Measurements from ENCODE around the gene RGS9. TPM values are rescaled to one million over a fixed set of nuclear protein-coding genes. Genes with fewer than 3 reads are reported as not detected.
A peak's percentile ranks its signal among the peaks of the same experiment; 100 is the strongest.

Gene RGS9
- total RNA-seq, 1 donor from 2014 or later = 3.1 TPM

- Histone ChIP-seq H3K27me3 (ENCODE audit: control insufficient read depth in 3 of 3, insufficient read depth in 3 of 3, low read length in 3 of 3) (peaks cover 0 to 6% (median 0%) of the 10 kb centered on the region in 3 donors), H3K27ac (ENCODE audit: low read depth, low read length) (peak overlapping the region; percentile 65), H3K9ac (ENCODE audit: low read depth in 1 of 3, low read length in 3 of 3) (peak overlapping the region; percentile 73 to 93 (median 79)), H3K4me1 (ENCODE audit: control insufficient read depth in 3 of 3, insufficient read depth in 3 of 3, low read length in 3 of 3) (peaks cover 0 to 11% (median 8%) of the 10 kb centered on the region in 3 donors), H3K36me3 (ENCODE audit: control insufficient read depth in 3 of 3, insufficient read depth in 3 of 3, low read length in 3 of 3) (no peaks in the 10 kb centered on the region), H3K9me3 (ENCODE audit: control insufficient read depth in 3 of 3, low read length in 3 of 3) (no peaks in the 10 kb centered on the region), H3K4me3 (ENCODE audit: low read length in 3 of 3) (peak overlapping the region; percentile 62 to 83 (median 81))
Measured at GRCh38 chr17:65123757-65124675, 13.2 kb upstream of the RGS9 start.

- no peaks in the 10 kb centered on the region for H3K4me1 ChIP-seq (ENCODE audit: control insufficient read depth in 3 of 3, insufficient read depth in 3 of 3, low read length in 3 of 3)
- peaks cover 0 to 13% (median 4%) of the 10 kb centered on the region in 3 donors for H3K27me3 ChIP-seq (ENCODE audit: control insufficient read depth in 3 of 3, insufficient read depth in 3 of 3, low read length in 3 of 3)
- H3K36me3 ChIP-seq (ENCODE audit: control insufficient read depth in 3 of 3, insufficient read depth in 3 of 3, low read length in 3 of 3) = no peaks in the 10 kb centered on the region
- no peak overlapping the region for H3K4me3 ChIP-seq (ENCODE audit: low read length in 3 of 3)
- H3K9ac ChIP-seq (ENCODE audit: low read depth in 1 of 3, low read length in 3 of 3) = no peak overlapping the region
- H3K27ac ChIP-seq (ENCODE audit: low read depth, low read length) = no peak overlapping the region
- H3K9me3 ChIP-seq (ENCODE audit: control insufficient read depth in 3 of 3, low read length in 3 of 3) = no peaks in the 10 kb centered on the region
Measured at GRCh38 chr17:65130832-65131231, 6.3 kb upstream of the RGS9 start.

GRCh38 chr17:65131240-65131639 is 5.9 kb upstream of the RGS9 start:
- Histone ChIP-seq H3K4me3 (ENCODE audit: low read length in 3 of 3) (no peak overlapping the region), H3K9me3 (ENCODE audit: control insufficient read depth in 3 of 3, low read length in 3 of 3) (no peaks in the 10 kb centered on the region), H3K36me3 (ENCODE audit: control insufficient read depth in 3 of 3, insufficient read depth in 3 of 3, low read length in 3 of 3) (no peaks in the 10 kb centered on the region), H3K4me1 (ENCODE audit: control insufficient read depth in 3 of 3, insufficient read depth in 3 of 3, low read length in 3 of 3) (no peaks in the 10 kb centered on the region), H3K9ac (ENCODE audit: low read depth in 1 of 3, low read length in 3 of 3) (no peak overlapping the region), H3K27me3 (ENCODE audit: control insufficient read depth in 3 of 3, insufficient read depth in 3 of 3, low read length in 3 of 3) (peaks cover 0 to 13% (median 4%) of the 10 kb centered on the region in 3 donors), H3K27ac (ENCODE audit: low read depth, low read length) (no peak overlapping the region)

DNA sequence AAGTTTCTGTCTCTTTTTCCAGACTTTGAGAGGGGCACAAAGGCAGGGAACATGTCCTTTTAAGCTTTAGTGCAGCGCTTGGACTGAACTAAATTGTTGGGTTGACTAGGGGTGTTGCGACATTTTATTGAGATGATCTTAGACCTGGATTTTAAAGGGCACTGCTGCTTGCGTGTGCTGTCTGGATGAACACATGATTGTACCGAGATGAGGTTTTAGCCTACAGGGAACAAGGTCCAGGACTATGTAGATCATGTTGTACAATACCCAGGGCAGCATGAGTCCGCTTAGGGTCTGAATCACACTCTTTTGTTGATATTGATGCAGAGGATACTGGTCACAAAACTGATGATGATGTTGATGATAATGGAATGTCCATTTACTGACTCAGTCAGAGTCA is 5.2 kb upstream of the RGS9 start:
- Histone ChIP-seq H3K9ac (ENCODE audit: low read depth in 1 of 3, low read length in 3 of 3) (no peak overlapping the region), H3K9me3 (ENCODE audit: control insufficient read depth in 3 of 3, low read length in 3 of 3) (no peaks in the 10 kb centered on the region), H3K27ac (ENCODE audit: low read depth, low read length) (no peak overlapping the region), H3K4me1 (ENCODE audit: control insufficient read depth in 3 of 3, insufficient read depth in 3 of 3, low read length in 3 of 3) (peaks cover under 1 to 2% (median 1%) of the 10 kb centered on the region in 3 donors), H3K36me3 (ENCODE audit: control insufficient read depth in 3 of 3, insufficient read depth in 3 of 3, low read length in 3 of 3) (no peaks in the 10 kb centered on the region), H3K27me3 (ENCODE audit: control insufficient read depth in 3 of 3, insufficient read depth in 3 of 3, low read length in 3 of 3) (peaks cover 0 to 13% (median 4%) of the 10 kb centered on the region in 3 donors), H3K4me3 (ENCODE audit: low read length in 3 of 3) (no peak overlapping the region)

- Histone ChIP-seq H3K4me3 (ENCODE audit: low read length in 3 of 3) (no peak overlapping the region), H3K9me3 (ENCODE audit: control insufficient read depth in 3 of 3, low read length in 3 of 3) (no peaks in the 10 kb centered on the region), H3K27me3 (ENCODE audit: control insufficient read depth in 3 of 3, insufficient read depth in 3 of 3, low read length in 3 of 3) (peaks cover 0 to 11% (median 4%) of the 10 kb centered on the region in 3 donors)
Measured at GRCh38 chr17:65134035-65134434, 3.1 kb upstream of the RGS9 start.

GRCh38 chr17:65139101-65139764 is 2.1 kb downstream of the RGS9 start:
- no peak overlapping the region for H3K27ac ChIP-seq (ENCODE audit: low read depth, low read length)
- H3K9me3 ChIP-seq (ENCODE audit: control insufficient read depth in 3 of 3, low read length in 3 of 3) = no peaks in the 10 kb centered on the region
- H3K36me3 ChIP-seq (ENCODE audit: control insufficient read depth in 3 of 3, insufficient read depth in 3 of 3, low read length in 3 of 3) = no peaks in the 10 kb centered on the region
- H3K27me3 ChIP-seq (ENCODE audit: control insufficient read depth in 3 of 3, insufficient read depth in 3 of 3, low read length in 3 of 3) = peaks cover 11 to 23% (median 12%) of the 10 kb centered on the region in 3 donors
- peaks cover 7 to 12% (median 9%) of the 10 kb centered on the region in 3 donors for H3K4me1 ChIP-seq (ENCODE audit: control insufficient read depth in 3 of 3, insufficient read depth in 3 of 3, low read length in 3 of 3)
- no peak overlapping the region for H3K4me3 ChIP-seq (ENCODE audit: low read length in 3 of 3)
- H3K9ac ChIP-seq (ENCODE audit: low read depth in 1 of 3, low read length in 3 of 3) = no peak overlapping the region

More at GRCh38 chr17:65134035-65134434, 3.1 kb upstream of the RGS9 start:
- H3K4me1 ChIP-seq (ENCODE audit: control insufficient read depth in 3 of 3, insufficient read depth in 3 of 3, low read length in 3 of 3) = peaks cover 7 to 12% (median 9%) of the 10 kb centered on the region in 3 donors
- no peaks in the 10 kb centered on the region for H3K36me3 ChIP-seq (ENCODE audit: control insufficient read depth in 3 of 3, insufficient read depth in 3 of 3, low read length in 3 of 3)
- no peak overlapping the region for H3K27ac ChIP-seq (ENCODE audit: low read depth, low read length)
- H3K9ac ChIP-seq (ENCODE audit: low read depth in 1 of 3, low read length in 3 of 3) = no peak overlapping the region

DNA sequence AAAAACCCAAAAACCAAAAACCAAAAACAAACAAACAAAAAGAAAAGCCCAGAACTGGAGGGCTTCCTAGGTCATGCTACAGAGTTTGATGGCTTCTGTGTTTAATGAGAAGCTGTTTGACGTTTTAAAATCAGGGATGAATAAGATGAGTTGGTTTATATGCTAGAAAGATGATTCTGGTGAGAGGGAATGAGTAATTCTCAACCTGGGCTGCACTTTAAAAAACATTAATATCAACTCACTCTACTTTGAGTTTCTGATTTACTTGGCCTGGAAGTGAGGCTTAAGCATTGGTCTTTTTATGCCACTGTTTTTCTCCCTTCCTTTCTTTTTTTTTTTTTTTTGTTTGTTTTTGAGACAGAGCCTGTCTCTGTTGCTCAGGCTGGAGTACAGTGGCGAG is 5.1 kb downstream of the RGS9 start:
- Histone ChIP-seq H3K27ac (ENCODE audit: low read depth, low read length) (no peak overlapping the region), H3K9me3 (ENCODE audit: control insufficient read depth in 3 of 3, low read length in 3 of 3) (no peaks in the 10 kb centered on the region), H3K27me3 (ENCODE audit: control insufficient read depth in 3 of 3, insufficient read depth in 3 of 3, low read length in 3 of 3) (peaks cover 11 to 26% (median 18%) of the 10 kb centered on the region in 3 donors), H3K4me3 (ENCODE audit: low read length in 3 of 3) (no peak overlapping the region), H3K4me1 (ENCODE audit: control insufficient read depth in 3 of 3, insufficient read depth in 3 of 3, low read length in 3 of 3) (peaks cover 8 to 10% (median 9%) of the 10 kb centered on the region in 3 donors), H3K36me3 (ENCODE audit: control insufficient read depth in 3 of 3, insufficient read depth in 3 of 3, low read length in 3 of 3) (no peaks in the 10 kb centered on the region), H3K9ac (ENCODE audit: low read depth in 1 of 3, low read length in 3 of 3) (no peak overlapping the region)

- H3K4me3 ChIP-seq (ENCODE audit: low read length in 3 of 3) = no peak overlapping the region
- no peaks in the 10 kb centered on the region for H3K9me3 ChIP-seq (ENCODE audit: control insufficient read depth in 3 of 3, low read length in 3 of 3)
- H3K36me3 ChIP-seq (ENCODE audit: control insufficient read depth in 3 of 3, insufficient read depth in 3 of 3, low read length in 3 of 3) = no peaks in the 10 kb centered on the region
- H3K4me1 ChIP-seq (ENCODE audit: control insufficient read depth in 3 of 3, insufficient read depth in 3 of 3, low read length in 3 of 3) = peaks cover 0 to 7% (median 4%) of the 10 kb centered on the region in 3 donors
- no peak overlapping the region for H3K27ac ChIP-seq (ENCODE audit: low read depth, low read length)
- peaks cover 11 to 21% (median 18%) of the 10 kb centered on the region in 3 donors for H3K27me3 ChIP-seq (ENCODE audit: control insufficient read depth in 3 of 3, insufficient read depth in 3 of 3, low read length in 3 of 3)
- no peak overlapping the region for H3K9ac ChIP-seq (ENCODE audit: low read depth in 1 of 3, low read length in 3 of 3)
Measured at GRCh38 chr17:65143889-65144604, 6.9 kb downstream of the RGS9 start.

DNA sequence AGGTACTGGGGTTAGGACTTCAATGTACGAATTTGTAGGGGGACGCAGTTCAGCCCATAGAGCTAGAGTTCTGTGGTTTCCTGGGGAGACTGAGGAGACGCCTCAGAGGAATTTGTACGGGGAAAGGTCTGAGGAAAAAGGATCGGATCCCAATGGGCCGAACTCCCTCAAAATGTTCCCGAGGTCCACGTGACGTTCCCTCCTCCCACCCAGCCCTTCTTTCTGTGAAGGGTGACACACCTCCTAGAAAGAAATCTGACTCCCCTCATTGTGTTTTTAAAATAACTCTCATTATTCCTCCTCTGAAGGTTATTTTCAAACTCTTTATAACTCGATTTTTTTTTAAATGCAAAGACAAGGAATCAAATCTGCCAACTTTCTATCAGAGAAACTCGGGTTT is 8.6 kb downstream of the RGS9 start:
- Histone ChIP-seq H3K9me3 (ENCODE audit: control insufficient read depth in 3 of 3, low read length in 3 of 3) (no peaks in the 10 kb centered on the region), H3K27ac (ENCODE audit: low read depth, low read length) (no peak overlapping the region), H3K36me3 (ENCODE audit: control insufficient read depth in 3 of 3, insufficient read depth in 3 of 3, low read length in 3 of 3) (no peaks in the 10 kb centered on the region), H3K4me3 (ENCODE audit: low read length in 3 of 3) (no peak overlapping the region), H3K9ac (ENCODE audit: low read depth in 1 of 3, low read length in 3 of 3) (no peak overlapping the region), H3K27me3 (ENCODE audit: control insufficient read depth in 3 of 3, insufficient read depth in 3 of 3, low read length in 3 of 3) (peaks cover 0 to 13% (median 7%) of the 10 kb centered on the region in 3 donors), H3K4me1 (ENCODE audit: control insufficient read depth in 3 of 3, insufficient read depth in 3 of 3, low read length in 3 of 3) (peaks cover 0 to 7% (median 4%) of the 10 kb centered on the region in 3 donors)

Data from skeletal muscle tissue (tissue), 4 donors.